A673 (cell line): ENCODE results near the gene GJC2.

ENCODE experiments used
- EZH2 ChIP-seq: fragments of 200-600 bp; sonication (generic); IDR thresholded peaks from 2 replicates; pipeline ENCODE4 v1.6.1; 2017; ENCODE audit warnings: borderline replicate concordance, low read depth, mild to moderate bottlenecking, mixed read lengths, antibody characterized with exemption, low read length; ENCODE audit not compliant: poor library complexity, severe bottlenecking
- TF ChIP-seq, protein P1 (sequence below): fragments of 300-800, 200-600 bp; sonication (generic); conservative IDR thresholded peaks from 2 replicates; pipeline ENCODE4 v1.5.1; 2017; ENCODE audit warnings: low read depth, mild to moderate bottlenecking, antibody characterized with exemption, low read length, moderate library complexity, mixed read lengths

DNA sequence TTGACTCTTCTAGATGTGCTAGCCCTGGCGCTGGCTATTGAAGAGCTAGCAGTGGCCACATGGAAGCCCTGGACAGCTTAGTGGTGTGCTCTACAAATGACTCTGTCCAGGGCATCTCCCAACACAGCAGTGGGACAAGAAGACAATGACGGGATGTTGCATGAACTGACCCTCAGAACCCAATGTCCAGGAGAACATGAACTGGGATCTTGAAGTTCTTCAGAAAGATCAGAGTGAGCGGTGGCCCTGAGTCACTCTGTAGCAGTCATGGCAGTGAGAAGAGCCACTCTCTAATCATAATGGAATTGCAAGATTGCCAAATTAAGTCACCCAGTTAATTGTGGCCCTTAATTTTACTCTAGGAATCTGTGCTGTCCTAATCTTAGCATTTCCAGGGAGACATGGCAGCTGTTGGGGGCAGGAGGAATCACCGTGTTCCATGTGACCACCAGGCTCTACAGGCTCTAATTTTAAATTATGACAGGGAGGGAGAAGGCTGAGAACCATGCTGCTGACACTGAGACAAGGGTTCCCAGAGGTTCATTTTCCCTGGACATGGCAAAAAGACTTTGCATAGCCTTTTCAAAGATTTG is 47.9 kb downstream of the GJC2 start:
- no peak for TF ChIP-seq EZH2
- TF ChIP-seq, protein P1, sequence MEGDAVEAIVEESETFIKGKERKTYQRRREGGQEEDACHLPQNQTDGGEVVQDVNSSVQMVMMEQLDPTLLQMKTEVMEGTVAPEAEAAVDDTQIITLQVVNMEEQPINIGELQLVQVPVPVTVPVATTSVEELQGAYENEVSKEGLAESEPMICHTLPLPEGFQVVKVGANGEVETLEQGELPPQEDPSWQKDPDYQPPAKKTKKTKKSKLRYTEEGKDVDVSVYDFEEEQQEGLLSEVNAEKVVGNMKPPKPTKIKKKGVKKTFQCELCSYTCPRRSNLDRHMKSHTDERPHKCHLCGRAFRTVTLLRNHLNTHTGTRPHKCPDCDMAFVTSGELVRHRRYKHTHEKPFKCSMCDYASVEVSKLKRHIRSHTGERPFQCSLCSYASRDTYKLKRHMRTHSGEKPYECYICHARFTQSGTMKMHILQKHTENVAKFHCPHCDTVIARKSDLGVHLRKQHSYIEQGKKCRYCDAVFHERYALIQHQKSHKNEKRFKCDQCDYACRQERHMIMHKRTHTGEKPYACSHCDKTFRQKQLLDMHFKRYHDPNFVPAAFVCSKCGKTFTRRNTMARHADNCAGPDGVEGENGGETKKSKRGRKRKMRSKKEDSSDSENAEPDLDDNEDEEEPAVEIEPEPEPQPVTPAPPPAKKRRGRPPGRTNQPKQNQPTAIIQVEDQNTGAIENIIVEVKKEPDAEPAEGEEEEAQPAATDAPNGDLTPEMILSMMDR: no peak
